Neuronal stem cell (in vitro differentiated cells): ENCODE results near the gene ARL4D.
A peak's percentile ranks its signal among the peaks of the same experiment; 100 is the strongest.
"Not testable (repeated sequence)": the region's sequence is repeated elsewhere in the genome, so short reads cannot be mapped to it uniquely, and the experiment has no call there.

Experiments
- DNase-seq: peaks from one replicate; pipeline ENCODE4 v3.0.0-alpha.2; 2013; ENCODE audit warnings: low spot score
- H2AFZ ChIP-seq: one replicate; pipeline ENCODE4 v1.6.1; 2013; ENCODE audit warnings: mild to moderate bottlenecking, low read length, inconsistent platforms
- H2AK5ac ChIP-seq: 2 replicates; pipeline ENCODE4 v1.6.1; 2013; ENCODE audit warnings: low read depth, mild to moderate bottlenecking, inconsistent platforms, low read length, moderate library complexity, mixed read lengths
- H2BK120ac ChIP-seq: 2 replicates; pipeline ENCODE4 v1.6.1; 2013; ENCODE audit warnings: low read depth, mild to moderate bottlenecking, inconsistent platforms, low read length, moderate library complexity, mixed read lengths
- H2BK12ac ChIP-seq: one replicate; pipeline ENCODE4 v1.6.1; 2013; ENCODE audit warnings: low read length, inconsistent platforms
- H2BK15ac ChIP-seq: 2 replicates; pipeline ENCODE4 v1.6.1; 2013; ENCODE audit warnings: mild to moderate bottlenecking, low read length, inconsistent platforms, mixed read lengths
- H2BK5ac ChIP-seq: one replicate; pipeline ENCODE4 v1.6.1; 2013; ENCODE audit warnings: inconsistent platforms, mild to moderate bottlenecking, low read length, moderate library complexity
- H3K14ac ChIP-seq: one replicate; pipeline ENCODE4 v1.6.1; 2013; ENCODE audit warnings: low read length, inconsistent platforms
- H3K18ac ChIP-seq: 2 replicates; pipeline ENCODE4 v1.6.1; 2013; ENCODE audit warnings: low read length, inconsistent platforms
- H3K23ac ChIP-seq: 2 replicates; pipeline ENCODE4 v1.6.1; 2013; ENCODE audit warnings: low read depth, mild to moderate bottlenecking, mixed read lengths, low read length, inconsistent platforms; ENCODE audit not compliant: poor library complexity
- H3K27ac ChIP-seq: replicated peaks from 3 replicates; pipeline ENCODE4 v1.5.1; 2013; ENCODE audit warnings: low read length, inconsistent platforms
- H3K27me3 ChIP-seq, 3 experiments: 2 replicates each; pipeline ENCODE4 v1.6.1; 2013; ENCODE audit warnings: low read length in 3 of 3, mild to moderate bottlenecking in 2 of 3, inconsistent platforms in 1 of 3, low read depth in 1 of 3, mixed read lengths in 1 of 3, moderate library complexity in 1 of 3; ENCODE audit not compliant: control insufficient read depth in 3 of 3, insufficient read depth in 3 of 3
- H3K36me3 ChIP-seq, 2 donors: replicated peaks in 1 of 2; 2 replicates each; pipeline ENCODE4 v1.6.1; 2013; ENCODE audit warnings: low read length in 2 of 2; ENCODE audit not compliant: control insufficient read depth in 2 of 2, insufficient read depth in 2 of 2
- H3K4ac ChIP-seq: 2 replicates; pipeline ENCODE4 v1.6.1; 2013; ENCODE audit warnings: inconsistent platforms, mild to moderate bottlenecking, low read length, moderate library complexity
- H3K4me1 ChIP-seq, 2 donors: 1 replicate in 1 of 2; 2 replicates in 1 of 2; pipeline ENCODE4 v1.6.1; 2013; ENCODE audit warnings: low read length in 2 of 2, low read depth in 1 of 2; ENCODE audit not compliant: control insufficient read depth in 2 of 2, insufficient read depth in 1 of 2
- H3K4me2 ChIP-seq: one replicate; pipeline ENCODE4 v1.6.1; 2013; ENCODE audit warnings: mild to moderate bottlenecking, low read length, inconsistent platforms; ENCODE audit not compliant: insufficient read depth, poor library complexity, severe bottlenecking
- H3K4me3 ChIP-seq, 2 donors: 2 replicates each; pipeline ENCODE4 v1.5.1; 2013; ENCODE audit warnings: low read length in 2 of 2, mild to moderate bottlenecking in 2 of 2, inconsistent platforms in 1 of 2, moderate library complexity in 1 of 2
- H3K79me1 ChIP-seq: one replicate; pipeline ENCODE4 v1.6.1; 2013; ENCODE audit warnings: low read depth, mild to moderate bottlenecking, inconsistent platforms, low read length, moderate library complexity
- H3K9ac ChIP-seq: one replicate; pipeline ENCODE4 v1.6.1; 2013; ENCODE audit warnings: mild to moderate bottlenecking, low read depth, low read length, inconsistent platforms; ENCODE audit not compliant: poor library complexity
- H3K9me3 ChIP-seq, 2 donors: replicated peaks in 1 of 2; 2 replicates each; pipeline versions ENCODE3 to v1.6.1; 2013; ENCODE audit warnings: low read length in 2 of 2, mild to moderate bottlenecking in 2 of 2, inconsistent platforms in 1 of 2, low read depth in 1 of 2, mixed read lengths in 1 of 2, moderate library complexity in 1 of 2; ENCODE audit not compliant: control insufficient read depth in 2 of 2, insufficient read depth in 1 of 2
- H4K8ac ChIP-seq: one replicate; pipeline ENCODE4 v1.6.1; 2013; ENCODE audit warnings: low read depth, mild to moderate bottlenecking, inconsistent platforms, low read length, moderate library complexity
- H4K91ac ChIP-seq: one replicate; pipeline ENCODE4 v1.6.1; 2013; ENCODE audit warnings: low read length, low read depth, mild to moderate bottlenecking, inconsistent platforms; ENCODE audit not compliant: poor library complexity
- WGBS, 2 donors: extraction: QIAGEN DNeasy Blood & Tissue Kit; methylation state at CpG; one replicate each; pipeline ENCODE4 v1.1.7; 2013; ENCODE audit warnings: missing lambda C conversion rate in 2 of 2, mixed read lengths in 1 of 2; ENCODE audit not compliant: insufficient read length in 2 of 2, insufficient replicate concordance in 1 of 2; ENCODE audit errors: extremely low coverage in 2 of 2; 5-methylcytosine and 5-hydroxymethylcytosine counted together

The ARL4D gene

GRCh38 chr17:43363181-43363925, 35.4 kb upstream of the ARL4D start:
- no peak overlapping the region for H2BK120ac ChIP-seq
- H2BK5ac ChIP-seq = no peak overlapping the region
- no peak overlapping the region for H3K27ac ChIP-seq
- no peak overlapping the region for H4K91ac ChIP-seq
- H2AK5ac ChIP-seq = peak overlapping the region; percentile 54
- H2BK12ac ChIP-seq = no peak overlapping the region
- no peak overlapping the region for H3K9ac ChIP-seq
- no CpG with 5 or more reads among the region's 27 CpGs for WGBS, 2 donors
- H3K4me1 ChIP-seq = peaks cover 0 to 13% of the 10 kb centered on the region in 2 donors
- H3K14ac ChIP-seq = no peak overlapping the region
- H3K23ac ChIP-seq = no peak overlapping the region
- H2AFZ ChIP-seq = no peak overlapping the region
- no peak for DNase-seq
- H3K36me3 ChIP-seq = no peaks in the 10 kb centered on the region
- no peak overlapping the region for H3K4ac ChIP-seq
- no peak overlapping the region for H3K4me2 ChIP-seq
- H3K4me3 ChIP-seq = no peak overlapping the region
- peak overlapping the region; percentile 4 for H3K18ac ChIP-seq
- no peaks in the 10 kb centered on the region for H3K27me3 ChIP-seq
- H2BK15ac ChIP-seq = no peak overlapping the region
- H3K79me1 ChIP-seq = no peaks in the 10 kb centered on the region
- peaks cover 0 to 5% of the 10 kb centered on the region in 2 donors for H3K9me3 ChIP-seq
- no peak overlapping the region for H4K8ac ChIP-seq

- Histone ChIP-seq H3K79me1 (no peaks in the 10 kb centered on the region), H3K23ac (no peak overlapping the region), H4K91ac (no peak overlapping the region), H2AK5ac (no peak overlapping the region), H3K18ac (no peak overlapping the region), H3K14ac (no peak overlapping the region), H2BK5ac (no peak overlapping the region), H3K4me1 (peaks cover 0 to 14% of the 10 kb centered on the region in 2 donors), H3K36me3 (no peaks in the 10 kb centered on the region), H2AFZ (no peak overlapping the region), H3K27me3 (no peaks in the 10 kb centered on the region), H3K4ac (no peak overlapping the region), H3K9me3 (peaks cover 0 to 5% of the 10 kb centered on the region in 2 donors), H3K9ac (no peak overlapping the region), H2BK120ac (no peak overlapping the region), H3K4me3 (no peak overlapping the region), H4K8ac (no peak overlapping the region), H3K4me2 (no peak overlapping the region), H2BK15ac (no peak overlapping the region), H3K27ac (no peak overlapping the region), H2BK12ac (no peak overlapping the region)
- WGBS, 2 donors = no CpG with 5 or more reads among the region's 10 CpGs
- DNase-seq = no peak
Measured at GRCh38 chr17:43363926-43364285, 34.9 kb upstream of the ARL4D start.

- H3K18ac ChIP-seq = no peak overlapping the region
- H3K27ac ChIP-seq = no peak overlapping the region
- H3K27me3 ChIP-seq = no peaks in the 10 kb centered on the region
- H2BK12ac ChIP-seq = no peak overlapping the region
- H3K23ac ChIP-seq = no peak overlapping the region
- H4K91ac ChIP-seq = no peak overlapping the region
- no peaks in the 10 kb centered on the region for H3K79me1 ChIP-seq
- no peak overlapping the region for H3K4ac ChIP-seq
- no peak overlapping the region for H2BK5ac ChIP-seq
- H3K36me3 ChIP-seq = no peaks in the 10 kb centered on the region
- H4K8ac ChIP-seq = no peak overlapping the region
- H2BK15ac ChIP-seq = no peak overlapping the region
- peaks cover 0 to 15% of the 10 kb centered on the region in 2 donors for H3K4me1 ChIP-seq
- H3K4me3 ChIP-seq = no peak overlapping the region
- H2BK120ac ChIP-seq = no peak overlapping the region
- no CpG with 5 or more reads among the region's 4 CpGs for WGBS, 2 donors
- no peak for DNase-seq
- no peak overlapping the region for H3K4me2 ChIP-seq
- no peak overlapping the region for H3K9ac ChIP-seq
- H3K9me3 ChIP-seq = peaks cover 0 to 5% of the 10 kb centered on the region in 2 donors
- no peak overlapping the region for H2AFZ ChIP-seq
- H2AK5ac ChIP-seq = no peak overlapping the region
- H3K14ac ChIP-seq = no peak overlapping the region
Measured at GRCh38 chr17:43365356-43365755, 33.4 kb upstream of the ARL4D start.

DNA sequence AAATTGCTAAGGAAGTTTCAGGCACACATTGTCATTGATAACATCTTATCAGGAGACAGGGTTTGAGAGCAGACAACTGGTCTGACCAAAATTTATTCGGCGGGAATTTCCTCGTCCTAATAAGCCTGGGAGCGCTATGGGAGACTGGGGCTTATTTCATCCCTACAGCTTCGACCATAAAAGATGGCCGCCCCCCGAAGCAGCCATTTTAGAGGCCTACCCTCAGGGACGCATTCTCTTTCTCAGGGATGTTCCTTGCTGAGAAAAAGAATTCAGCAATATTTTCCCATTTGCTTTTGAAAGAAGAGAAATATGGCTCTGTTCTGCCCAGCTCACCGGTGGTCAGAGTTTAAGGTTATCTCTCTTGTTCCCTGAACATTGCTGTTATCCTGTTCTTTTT, 32.9 kb upstream of the ARL4D start:
- H3K23ac ChIP-seq, H4K8ac ChIP-seq, H3K18ac ChIP-seq, H3K4me2 ChIP-seq, H2BK15ac ChIP-seq, H3K27ac ChIP-seq, H2BK12ac ChIP-seq, H3K9ac ChIP-seq, H2AK5ac ChIP-seq, H2BK5ac ChIP-seq, H2BK120ac ChIP-seq, H3K79me1 ChIP-seq, H2AFZ ChIP-seq, H3K4ac ChIP-seq, H3K4me3 ChIP-seq, H3K27me3 ChIP-seq, DNase-seq, H3K36me3 ChIP-seq, H3K14ac ChIP-seq, H4K91ac ChIP-seq, H3K9me3 ChIP-seq: not testable (repeated sequence)
- WGBS, 2 donors = no CpG with 5 or more reads among the region's 9 CpGs
- peaks cover 0 to 12% of the 10 kb centered on the region in 2 donors for H3K4me1 ChIP-seq
